ENCODE measurements around the gene FTCD. TPM values are rescaled to one million over a fixed set of nuclear protein-coding genes. Genes with fewer than 3 reads are reported as not detected.
"Not testable (repeated sequence)": the region's sequence is repeated elsewhere in the genome, so short reads cannot be mapped to it uniquely, and the experiment has no call there.

The FTCD gene
- total RNA-seq, 4 donors from 2014 or later = 0.29 TPM; not detected in 3

DNA sequence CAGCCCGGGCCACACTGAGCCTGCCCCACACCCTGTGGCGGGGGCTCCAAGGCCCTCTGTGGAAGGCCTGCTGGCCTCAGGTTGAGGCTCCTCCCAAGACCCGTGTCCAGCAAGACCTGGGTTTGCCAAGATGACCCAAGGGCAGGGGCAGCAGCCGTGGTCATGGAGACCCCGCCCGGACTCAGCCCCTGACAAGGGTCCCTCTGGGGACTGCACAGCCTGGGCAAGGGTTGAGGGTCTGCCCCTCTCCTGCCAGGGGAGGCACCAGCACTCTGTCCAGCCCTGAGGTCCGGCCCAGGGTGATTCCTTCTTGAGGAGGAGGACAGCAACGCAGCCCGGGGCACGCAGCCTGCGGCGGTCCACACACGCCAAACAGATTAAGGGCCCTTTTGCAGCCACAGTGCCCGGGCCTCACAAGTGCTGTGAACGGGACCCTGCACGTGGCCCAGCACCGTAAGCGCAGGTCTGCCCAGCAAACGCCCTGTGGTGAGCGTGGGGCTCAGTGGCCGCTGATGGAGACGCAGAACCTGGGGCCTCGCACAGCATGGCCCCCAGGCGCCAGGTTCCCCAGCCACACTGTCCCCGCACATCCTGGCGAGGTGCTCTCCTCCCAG lies 25.5 kb upstream of the FTCD start:
- intact Hi-C loops (cut with DNase I; ENCODE audit: low total_unique reads) = no loop called here
- TF ChIP-seq POLR2A (IDR thresholded peaks at IDR 0.05) = no peak
- TF ChIP-seq, protein P1, sequence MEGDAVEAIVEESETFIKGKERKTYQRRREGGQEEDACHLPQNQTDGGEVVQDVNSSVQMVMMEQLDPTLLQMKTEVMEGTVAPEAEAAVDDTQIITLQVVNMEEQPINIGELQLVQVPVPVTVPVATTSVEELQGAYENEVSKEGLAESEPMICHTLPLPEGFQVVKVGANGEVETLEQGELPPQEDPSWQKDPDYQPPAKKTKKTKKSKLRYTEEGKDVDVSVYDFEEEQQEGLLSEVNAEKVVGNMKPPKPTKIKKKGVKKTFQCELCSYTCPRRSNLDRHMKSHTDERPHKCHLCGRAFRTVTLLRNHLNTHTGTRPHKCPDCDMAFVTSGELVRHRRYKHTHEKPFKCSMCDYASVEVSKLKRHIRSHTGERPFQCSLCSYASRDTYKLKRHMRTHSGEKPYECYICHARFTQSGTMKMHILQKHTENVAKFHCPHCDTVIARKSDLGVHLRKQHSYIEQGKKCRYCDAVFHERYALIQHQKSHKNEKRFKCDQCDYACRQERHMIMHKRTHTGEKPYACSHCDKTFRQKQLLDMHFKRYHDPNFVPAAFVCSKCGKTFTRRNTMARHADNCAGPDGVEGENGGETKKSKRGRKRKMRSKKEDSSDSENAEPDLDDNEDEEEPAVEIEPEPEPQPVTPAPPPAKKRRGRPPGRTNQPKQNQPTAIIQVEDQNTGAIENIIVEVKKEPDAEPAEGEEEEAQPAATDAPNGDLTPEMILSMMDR (IDR thresholded peaks at IDR 0.05) = no peak
- H3K4me3 ChIP-seq (ENCODE audit: low read depth, poor library complexity, severe bottlenecking) = no peak overlapping the region
- WGBS, 2 donors = 90 to 91% methylated on average over 8 to 25 of the region's 26 CpGs
- DNase-seq (ENCODE audit: low spot score in 2 of 2) = peak in 1 of 2 donors; percentile 81

DNA sequence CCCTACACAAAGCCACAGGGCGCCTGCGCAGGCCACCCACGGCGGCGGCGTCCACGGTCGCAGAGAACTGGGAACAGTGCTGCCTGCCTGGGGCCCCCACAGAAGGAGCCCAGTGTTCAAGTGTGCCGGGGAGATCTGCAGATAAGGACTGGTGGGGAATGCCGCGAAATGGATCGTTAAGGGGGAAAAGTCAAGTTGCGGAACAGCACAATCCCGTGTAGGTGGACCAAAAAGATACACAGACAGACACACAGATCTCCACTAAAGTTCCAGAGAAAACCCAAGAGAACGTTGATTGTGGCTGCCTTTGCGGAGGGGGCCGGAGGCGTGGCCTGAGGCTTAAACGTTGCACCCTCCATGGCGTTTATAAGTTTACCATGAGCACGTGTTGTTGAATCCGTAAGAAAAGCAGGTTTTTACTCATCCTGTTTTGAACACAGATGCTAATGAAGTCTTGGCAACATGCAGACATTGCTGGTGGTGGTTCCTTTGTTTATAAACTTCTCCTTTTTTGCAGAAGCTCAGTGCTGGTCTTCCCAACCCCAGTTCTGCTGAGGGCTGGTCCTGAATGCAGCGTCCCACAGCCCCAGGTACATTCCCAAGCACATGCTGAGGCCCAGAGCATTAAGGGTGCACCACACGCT lies 24.8 kb upstream of the FTCD start:
- intact Hi-C loops (cut with DNase I; ENCODE audit: low total_unique reads) = no loop called here
- WGBS, 2 donors = 67 to 78% methylated on average over 22 to 23 of the region's 24 CpGs
- TF ChIP-seq POLR2A (IDR thresholded peaks at IDR 0.05) = no peak
- no peak for DNase-seq (ENCODE audit: low spot score in 2 of 2)
- no peak overlapping the region for H3K4me3 ChIP-seq (ENCODE audit: low read depth, poor library complexity, severe bottlenecking)

DNA sequence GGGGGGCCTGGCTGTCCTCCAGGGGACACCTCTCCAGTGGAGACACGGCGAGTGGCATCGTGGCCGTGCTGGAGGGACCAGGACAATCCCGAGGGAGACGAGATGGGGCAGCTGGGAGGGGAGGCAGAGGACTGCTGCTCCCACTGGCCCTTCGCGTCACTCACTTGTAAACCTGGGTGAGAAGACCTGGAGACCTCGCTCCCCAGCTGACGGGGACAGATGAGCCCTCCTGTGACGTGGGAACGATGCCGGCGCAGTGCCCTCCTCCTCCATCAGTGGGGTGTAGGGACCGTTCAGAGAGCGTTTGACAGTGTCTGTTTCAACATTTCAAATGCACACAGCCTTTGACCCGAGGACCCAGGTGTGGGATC lies 24.3 kb upstream of the FTCD start:
- intact Hi-C loops (cut with DNase I; ENCODE audit: low total_unique reads) = no loop called here
- TF ChIP-seq, protein P1 (IDR thresholded peaks at IDR 0.05) = no peak
- no peak for TF ChIP-seq POLR2A (IDR thresholded peaks at IDR 0.05)
- no peak overlapping the region for H3K4me3 ChIP-seq (ENCODE audit: low read depth, poor library complexity, severe bottlenecking)
- peak in 1 of 2 donors; percentile 77 for DNase-seq (ENCODE audit: low spot score in 2 of 2)
- 83 to 89% methylated on average over 17 of the region's 17 CpGs for WGBS, 2 donors

DNA sequence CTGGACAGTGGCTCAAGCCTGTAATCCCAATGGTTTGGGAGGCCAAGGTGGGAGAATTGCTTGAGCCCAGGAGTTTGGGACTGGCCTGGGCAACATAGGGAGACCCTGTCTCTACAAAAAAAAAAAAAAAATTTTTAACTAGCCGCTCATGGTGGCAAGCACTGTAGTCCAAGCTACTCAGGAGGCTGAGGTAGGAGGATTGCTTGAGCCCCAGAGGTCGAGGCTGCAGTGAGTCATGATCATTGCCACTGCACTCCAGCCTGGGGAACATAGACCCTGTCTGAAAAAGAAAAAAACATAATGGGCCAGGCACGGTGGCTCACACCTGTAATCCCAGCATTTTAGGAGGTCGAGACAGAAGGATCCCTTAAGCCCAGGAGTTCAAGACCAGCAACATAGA lies 23.6 kb upstream of the FTCD start:
- H3K4me3 ChIP-seq (ENCODE audit: low read depth, poor library complexity, severe bottlenecking) = no peak overlapping the region
- 75 to 98% methylated on average over 4 of the region's 4 CpGs for WGBS, 2 donors
- intact Hi-C loops (cut with DNase I; ENCODE audit: low total_unique reads) = no loop called here
- TF ChIP-seq, protein P1 (IDR thresholded peaks at IDR 0.05) = no peak
- TF ChIP-seq POLR2A (IDR thresholded peaks at IDR 0.05) = no peak
- no peak for DNase-seq (ENCODE audit: low spot score in 2 of 2)

DNA sequence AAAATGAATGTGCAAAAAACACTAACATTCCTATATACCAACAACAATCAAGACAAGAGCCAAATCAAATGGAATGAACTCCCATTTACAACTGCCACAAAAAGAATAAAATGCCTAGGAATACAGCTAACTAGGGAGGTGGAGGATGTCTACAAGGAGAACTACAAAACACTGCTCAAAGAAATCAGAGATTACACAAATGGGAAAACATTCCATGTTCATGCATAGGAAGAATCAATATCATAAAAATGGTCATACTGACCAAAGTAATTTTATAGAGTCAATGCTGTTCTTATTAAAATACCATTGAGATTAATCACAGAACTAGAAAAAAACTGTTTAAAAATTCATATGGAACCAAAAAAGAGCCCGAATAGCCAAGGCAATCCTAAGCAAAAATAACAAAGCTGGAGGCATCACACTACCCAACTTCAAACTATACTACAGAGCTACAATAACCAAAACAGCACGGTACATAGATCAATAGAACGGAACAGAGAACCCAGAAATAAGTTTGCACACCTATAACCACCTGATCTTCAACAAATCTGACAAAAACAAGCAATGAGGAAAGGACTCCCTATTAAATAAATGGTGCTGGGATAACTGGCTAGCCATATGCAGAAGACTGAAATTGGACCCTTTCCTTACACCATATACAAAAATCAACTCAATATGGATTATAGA lies 21.2 kb upstream of the FTCD start:
- 91% methylated on average over 3 of the region's 3 CpGs for WGBS, 2 donors
- intact Hi-C loops (cut with DNase I; ENCODE audit: low total_unique reads); H3K4me3 ChIP-seq (ENCODE audit: low read depth, poor library complexity, severe bottlenecking); DNase-seq (ENCODE audit: low spot score in 2 of 2): not testable (repeated sequence)

DNA sequence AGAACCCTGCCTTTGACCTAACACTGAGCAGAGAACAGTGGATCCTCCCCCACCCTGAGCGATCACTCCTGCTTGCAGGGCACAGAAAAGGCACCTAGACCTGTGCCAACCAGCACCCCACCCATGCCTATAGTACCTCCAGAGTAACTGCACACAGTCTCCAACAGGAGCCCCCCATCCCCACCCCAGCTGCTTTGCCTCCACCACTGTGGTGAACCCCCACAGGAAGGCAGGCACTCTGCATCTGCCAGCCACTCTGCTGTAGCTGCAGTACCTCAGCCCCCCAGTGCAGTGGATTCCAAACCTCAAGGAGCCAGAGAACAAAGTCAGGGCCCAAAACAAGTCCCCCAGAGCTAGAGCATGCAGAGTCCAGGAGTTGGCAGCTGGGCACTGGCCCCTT lies 18.2 kb upstream of the FTCD start:
- WGBS, 2 donors = 86 to 100% methylated on average over 1 of the region's 1 CpG
- TF ChIP-seq, protein P1 (IDR thresholded peaks at IDR 0.05) = no peak
- no peak for TF ChIP-seq POLR2A (IDR thresholded peaks at IDR 0.05)
- DNase-seq (ENCODE audit: low spot score in 2 of 2) = peak in 1 of 2 donors; percentile 70
- no peak overlapping the region for H3K4me3 ChIP-seq (ENCODE audit: low read depth, poor library complexity, severe bottlenecking)
- intact Hi-C loops (cut with DNase I; ENCODE audit: low total_unique reads) = no loop called here
